HG03439 (cell line): ENCODE results near the gene ASPRV1.

Experiments used
- ATAC-seq: cut with Tn5 transposase; IDR thresholded peaks from one replicate; pipeline ENCODE4 v1.9.1; 2021; ENCODE audit warnings: mild to moderate bottlenecking, moderate library complexity; ENCODE audit not compliant: unreplicated experiment

Gene ASPRV1

GRCh38 chr2:69914164-69914949 lies 47.1 kb downstream of the ASPRV1 start:
- peak; percentile 86 for ATAC-seq

DNA sequence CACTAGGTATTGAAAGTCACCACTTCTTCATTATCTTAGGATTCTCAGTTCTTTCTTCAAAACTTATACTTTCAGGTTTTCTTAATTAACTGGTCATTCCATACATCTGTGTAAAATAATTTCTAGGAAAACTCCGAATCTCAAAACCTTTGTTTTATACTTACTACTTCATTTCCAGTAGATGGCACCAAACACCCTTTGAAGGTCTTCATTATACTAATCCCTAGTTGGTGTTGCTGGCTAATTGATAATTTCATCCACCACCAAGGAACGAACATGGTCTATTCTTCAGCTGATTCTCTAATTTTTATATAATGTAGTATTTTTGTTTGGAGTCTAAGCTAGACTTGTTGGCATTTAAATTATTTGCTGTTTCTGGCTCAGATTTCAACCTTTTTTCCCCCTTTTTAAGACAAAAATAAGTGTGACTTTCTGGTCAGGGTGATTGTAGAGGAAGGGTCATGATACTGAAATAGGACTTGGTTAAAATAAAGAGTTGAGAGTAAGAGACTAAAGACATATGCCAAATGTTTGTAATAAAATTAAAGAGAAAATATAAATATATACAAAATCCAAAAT lies 49.4 kb downstream of the ASPRV1 start:
- ATAC-seq: no peak
